HepG2 (cell line): ENCODE data around the gene SNX21. TPM values are rescaled to one million over a fixed set of nuclear protein-coding genes. Genes with fewer than 3 reads are reported as not detected.
A peak's percentile ranks its signal among the peaks of the same experiment; 100 is the strongest.

Experiments used
- DRAP1 ChIP-seq: IDR thresholded peaks from 2 replicates; pipeline ENCODE4 v1.6.1; 2016; ENCODE audit warnings: missing genetic modification reagents, missing compliant biosample characterization
- HIVEP1 ChIP-seq: sonication (generic); formaldehyde crosslinking; IDR thresholded peaks from 2 replicates; pipeline ENCODE4 v1.4.0; 2020; ENCODE audit warnings: mild to moderate bottlenecking, missing genetic modification reagents
- HOMEZ ChIP-seq: IDR thresholded peaks from 2 replicates; pipeline ENCODE4 v1.6.1; 2016; ENCODE audit warnings: low read depth
- KLF12 ChIP-seq: sonication (generic); formaldehyde crosslinking; IDR thresholded peaks from 2 replicates; pipeline ENCODE4 v1.4.0; 2020; ENCODE audit warnings: missing genetic modification reagents, borderline replicate concordance
- MATR3 ChIP-seq: sonication (generic); formaldehyde crosslinking; IDR thresholded peaks from 2 replicates; pipeline ENCODE4 v1.4.0; 2020; ENCODE audit warnings: missing genetic modification reagents
- MED8 ChIP-seq: sonication (generic); formaldehyde crosslinking; IDR thresholded peaks from 2 replicates; pipeline ENCODE4 v1.8.1; 2023; ENCODE audit warnings: mild to moderate bottlenecking, missing genetic modification reagents; ENCODE audit not compliant: insufficient replicate concordance
- MTA3 ChIP-seq: sonication (generic); formaldehyde crosslinking; IDR thresholded peaks from 2 replicates; pipeline ENCODE4 v1.4.0; 2020; ENCODE audit warnings: missing genetic modification reagents
- MZF1 ChIP-seq: sonication (generic); formaldehyde crosslinking; IDR thresholded peaks from 2 replicates; pipeline ENCODE4 v1.8.1; 2023; ENCODE audit warnings: mild to moderate bottlenecking, missing genetic modification reagents, borderline replicate concordance
- POGZ ChIP-seq: sonication (generic); formaldehyde crosslinking; IDR thresholded peaks from 2 replicates; pipeline ENCODE4 v1.4.0; 2020; ENCODE audit warnings: mild to moderate bottlenecking, missing genetic modification reagents
- SRF ChIP-seq: IDR thresholded peaks from 2 replicates; pipeline ENCODE4 v1.6.1; 2011; ENCODE audit warnings: mild to moderate bottlenecking, low read depth, low read length, moderate library complexity
- TMF1 ChIP-seq: sonication (generic); formaldehyde crosslinking; IDR thresholded peaks from 2 replicates; pipeline ENCODE4 v1.8.1; 2022; ENCODE audit warnings: low read depth, missing genetic modification reagents
- ZFY ChIP-seq: sonication (generic); formaldehyde crosslinking; IDR thresholded peaks from 2 replicates; pipeline ENCODE4 v1.4.0; 2020; ENCODE audit warnings: missing genetic modification reagents
- ZNF143 ChIP-seq: sonication (generic); formaldehyde crosslinking; IDR thresholded peaks from 2 replicates; pipeline ENCODE4 v1.4.0; 2020; ENCODE audit warnings: missing genetic modification reagents
- ZNF205 ChIP-seq: IDR thresholded peaks from 2 replicates; pipeline ENCODE4 v1.6.1; 2018; ENCODE audit warnings: missing biosample characterization, missing genetic modification reagents
- ZNF280B ChIP-seq: sonication (generic); formaldehyde crosslinking; IDR thresholded peaks from 2 replicates; pipeline ENCODE4 v1.5.0; 2020; ENCODE audit warnings: missing genetic modification reagents, mild to moderate bottlenecking, borderline replicate concordance
- ZNF33A ChIP-seq: sonication (generic); formaldehyde crosslinking; IDR thresholded peaks from 2 replicates; pipeline ENCODE4 v1.5.1; 2020; ENCODE audit warnings: missing genetic modification reagents, mild to moderate bottlenecking, moderate library complexity, borderline replicate concordance
- ZNF557 ChIP-seq: sonication (generic); formaldehyde crosslinking; IDR thresholded peaks from 2 replicates; pipeline ENCODE4 v1.4.0; 2020; ENCODE audit warnings: missing genetic modification reagents
- ZNF558 ChIP-seq: sonication (generic); formaldehyde crosslinking; IDR thresholded peaks from 2 replicates; pipeline ENCODE4 v1.9.0; 2022; ENCODE audit warnings: mild to moderate bottlenecking, missing genetic modification reagents, borderline replicate concordance
- ZNF589 ChIP-seq: sonication (generic); formaldehyde crosslinking; conservative IDR thresholded peaks from 2 replicates; pipeline ENCODE4 v1.8.0; 2022; ENCODE audit warnings: mild to moderate bottlenecking, moderate library complexity, missing genetic modification reagents
- polyA plus RNA-seq, 8 experiments: library from polyadenylated mRNA; depleted of rRNA in 3 of 8; stranded (reverse) in 7 of 8; unstranded in 1 of 8; fragments of >200 nt; fragmentation: Illumina TruSeq in 4 of 8; extraction: Trizol in 4 of 8; gene quantifications; 2 replicates each; pipeline versions ENCODE4 v1.2.1 to v1.2.3, GENCODE V29; 2011 to 2016; ENCODE audit warnings: low read depth in 4 of 8, missing spikeins in 1 of 8, mixed read lengths in 1 of 8; ENCODE audit not compliant: insufficient read depth in 1 of 8
- total RNA-seq, 5 experiments: library from RNA; depleted of rRNA; stranded (reverse); fragments of >200 nt; fragmentation: Illumina TruSeq; extraction: Trizol; gene quantifications; 2 replicates each; pipeline ENCODE4 v1.2.3, GENCODE V29; 2016; ENCODE audit warnings: low read depth in 1 of 5
- TF ChIP-seq, protein P1 (sequence below): sonication (generic); formaldehyde crosslinking; IDR thresholded peaks from 2 replicates; pipeline ENCODE4 v1.4.0; 2020; ENCODE audit warnings: missing genetic modification reagents, mild to moderate bottlenecking, borderline replicate concordance
- TF ChIP-seq, protein P2 (sequence below): conservative IDR thresholded peaks from 2 replicates; pipeline ENCODE4 v1.6.1; 2018; ENCODE audit warnings: missing genetic modification reagents

SNX21 gene
- total and polyA plus RNA-seq, 2 of the 13 experiments (the other 11 are each of a cell fraction or from before 2014, with no cell fraction given): 7.7 to 12.8 TPM

GRCh38 chr20:45812157-45813005 is 21.2 kb upstream of the SNX21 start, which contains the start of gene UBE2C (continued):
- TF ChIP-seq SRF (no peak), ZNF205 (CRISPR knock-in tag) (no peak), ZNF589 (CRISPR knock-in tag) (peak; percentile 84), HIVEP1 (CRISPR knock-in tag) (peak; percentile 51; the same call in 1 of the 2 replicates), POGZ (CRISPR knock-in tag) (peak; percentile 99), DRAP1 (CRISPR knock-in tag) (peak; percentile 27; the same call in 1 of the 2 replicates), ZNF143 (CRISPR knock-in tag) (no peak), MTA3 (no peak), HOMEZ (CRISPR knock-in tag) (peak; percentile 80; the same call in 1 of the 2 replicates), ZNF280B (CRISPR knock-in tag) (peak; percentile 72; the same call in 1 of the 2 replicates), MZF1 (CRISPR knock-in tag) (0 out of 2 replicates have a peak, but pooled peaks have one; percentile 57), ZNF557 (no peak), MED8 (CRISPR knock-in tag) (peak; percentile 5), ZFY (CRISPR knock-in tag) (peak; percentile 89), ZNF33A (CRISPR knock-in tag) (no peak), KLF12 (peak; percentile 80), MATR3 (CRISPR knock-in tag) (no peak; the same call in 1 of the 2 replicates), TMF1 (CRISPR knock-in tag) (peak; percentile 95), ZNF558 (peak; percentile 80; the same call in 1 of the 2 replicates)
- TF ChIP-seq, protein P1, sequence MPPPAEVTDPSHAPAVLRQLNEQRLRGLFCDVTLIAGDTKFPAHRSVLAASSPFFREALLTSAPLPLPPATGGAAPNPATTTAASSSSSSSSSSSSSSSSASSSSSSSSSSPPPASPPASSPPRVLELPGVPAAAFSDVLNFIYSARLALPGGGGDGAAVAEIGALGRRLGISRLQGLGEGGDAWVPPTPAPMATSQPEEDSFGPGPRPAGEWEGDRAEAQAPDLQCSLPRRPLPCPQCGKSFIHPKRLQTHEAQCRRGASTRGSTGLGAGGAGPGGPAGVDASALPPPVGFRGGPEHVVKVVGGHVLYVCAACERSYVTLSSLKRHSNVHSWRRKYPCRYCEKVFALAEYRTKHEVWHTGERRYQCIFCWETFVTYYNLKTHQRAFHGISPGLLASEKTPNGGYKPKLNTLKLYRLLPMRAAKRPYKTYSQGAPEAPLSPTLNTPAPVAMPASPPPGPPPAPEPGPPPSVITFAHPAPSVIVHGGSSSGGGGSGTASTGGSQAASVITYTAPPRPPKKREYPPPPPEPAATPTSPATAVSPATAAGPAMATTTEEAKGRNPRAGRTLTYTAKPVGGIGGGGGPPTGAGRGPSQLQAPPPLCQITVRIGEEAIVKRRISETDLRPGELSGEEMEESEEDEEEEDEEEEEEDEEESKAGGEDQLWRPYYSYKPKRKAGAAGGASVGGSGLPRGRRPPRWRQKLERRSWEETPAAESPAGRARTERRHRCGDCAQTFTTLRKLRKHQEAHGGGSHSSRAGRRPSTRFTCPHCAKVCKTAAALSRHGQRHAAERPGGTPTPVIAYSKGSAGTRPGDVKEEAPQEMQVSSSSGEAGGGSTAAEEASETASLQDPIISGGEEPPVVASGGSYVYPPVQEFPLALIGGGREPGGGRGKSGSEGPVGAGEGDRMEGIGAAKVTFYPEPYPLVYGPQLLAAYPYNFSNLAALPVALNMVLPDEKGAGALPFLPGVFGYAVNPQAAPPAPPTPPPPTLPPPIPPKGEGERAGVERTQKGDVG (CRISPR knock-in tag): peak; percentile 77; the same call in 1 of the 2 replicates
- TF ChIP-seq, protein P2, sequence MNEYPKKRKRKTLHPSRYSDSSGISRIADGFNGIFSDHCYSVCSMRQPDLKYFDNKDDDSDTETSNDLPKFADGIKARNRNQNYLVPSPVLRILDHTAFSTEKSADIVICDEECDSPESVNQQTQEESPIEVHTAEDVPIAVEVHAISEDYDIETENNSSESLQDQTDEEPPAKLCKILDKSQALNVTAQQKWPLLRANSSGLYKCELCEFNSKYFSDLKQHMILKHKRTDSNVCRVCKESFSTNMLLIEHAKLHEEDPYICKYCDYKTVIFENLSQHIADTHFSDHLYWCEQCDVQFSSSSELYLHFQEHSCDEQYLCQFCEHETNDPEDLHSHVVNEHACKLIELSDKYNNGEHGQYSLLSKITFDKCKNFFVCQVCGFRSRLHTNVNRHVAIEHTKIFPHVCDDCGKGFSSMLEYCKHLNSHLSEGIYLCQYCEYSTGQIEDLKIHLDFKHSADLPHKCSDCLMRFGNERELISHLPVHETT (CRISPR knock-in tag): no peak
